Vagina (tissue), 2 donors: ENCODE measurements around the gene ZNF644. TPM values are rescaled to one million over a fixed set of nuclear protein-coding genes. Genes with fewer than 3 reads are reported as not detected.
"Not testable (repeated sequence)": the region's sequence is repeated elsewhere in the genome, so short reads cannot be mapped to it uniquely, and the experiment has no call there.

Source experiments
- DNase-seq, 2 donors: peaks; one replicate each; pipeline ENCODE4 v3.0.0-alpha.2; 2017; ENCODE audit errors: extremely low spot score in 2 of 2
- H3K27ac ChIP-seq: fragments of 200-600 bp; sonication (generic); one replicate; pipeline ENCODE4 v1.5.1; 2019
- H3K27me3 ChIP-seq: fragments of 200-600 bp; sonication (generic); one replicate; pipeline ENCODE4 v1.5.1; 2019
- H3K36me3 ChIP-seq, 2 donors: fragments of 200-600 bp; sonication (generic); one replicate each; pipeline ENCODE4 v1.5.1; 2017 to 2019
- H3K4me1 ChIP-seq: fragments of 200-600 bp; sonication (generic); one replicate; pipeline ENCODE4 v1.5.1; 2019
- H3K4me3 ChIP-seq, 2 donors: fragments of 200-600 bp; sonication (generic); 1 replicate in 1 of 2; 2 replicates in 1 of 2; pipeline ENCODE4 v1.5.1; 2016 to 2019
- H3K9me3 ChIP-seq: fragments of 200-600 bp; sonication (generic); one replicate; pipeline ENCODE4 v1.5.1; 2019
- CTCF ChIP-seq, 3 experiments: fragments of 450-650 bp in 2 of 3; fragments of 200-600 bp in 1 of 3; sonication (generic) in 1 of 3; IDR thresholded peaks; one replicate each; pipeline ENCODE4 v1.5.1; 2017 to 2019; ENCODE audit warnings: antibody characterized with exemption in 3 of 3, mild to moderate bottlenecking in 2 of 3, moderate library complexity in 2 of 3
- POLR2A ChIP-seq, 2 donors: fragments of 450-650 bp; IDR thresholded peaks; one replicate each; pipeline ENCODE4 v1.6.1; 2017; ENCODE audit warnings: antibody characterized with exemption in 2 of 2, mild to moderate bottlenecking in 2 of 2, moderate library complexity in 2 of 2
- POLR2AphosphoS5 ChIP-seq, 2 donors: sonication (generic); formaldehyde crosslinking; IDR thresholded peaks; one replicate each; pipeline ENCODE4 v1.9.0; 2017; ENCODE audit warnings: antibody characterized with exemption in 2 of 2, mild to moderate bottlenecking in 2 of 2, low read depth in 1 of 2; ENCODE audit not compliant: insufficient read depth in 1 of 2
- intact Hi-C: fragments of 100-400 bp; cut with DNase I; formaldehyde crosslinking; loops from one replicate; pipeline ENCODE4 v1.15.1; 2023
- total RNA-seq: library from RNA; depleted of rRNA; stranded (reverse); fragments of >200 nt; gene quantifications from one replicate; pipeline ENCODE4 v1.2.3, GENCODE V29; 2016

ZNF644 gene
- total RNA-seq, 1 donor from 2014 or later = 57.9 TPM

GRCh38 chr1:90919190-90919719 is 102.6 kb downstream of the ZNF644 start:
- no peak for TF ChIP-seq POLR2AphosphoS5 (IDR thresholded peaks at IDR 0.05; ENCODE audit: insufficient read depth in 1 of 2, low read depth in 1 of 2)
- no peak for TF ChIP-seq CTCF (IDR thresholded peaks at IDR 0.05)
- TF ChIP-seq POLR2A (IDR thresholded peaks at IDR 0.05) = no peak
- Histone ChIP-seq H3K36me3 (no peaks in the 10 kb centered on the region), H3K4me3 (no peak overlapping the region), H3K27ac (no peak overlapping the region), H3K4me1 (peaks cover 51% of the 10 kb centered on the region), H3K9me3 (no peaks in the 10 kb centered on the region), H3K27me3 (no peaks in the 10 kb centered on the region)
- DNase-seq = no peak
- intact Hi-C loops = no loop called here

GRCh38 chr1:90911353-90911752 is 110.5 kb downstream of the ZNF644 start:
- H3K27me3 ChIP-seq = no peaks in the 10 kb centered on the region
- H3K4me3 ChIP-seq = no peak overlapping the region
- no peaks in the 10 kb centered on the region for H3K9me3 ChIP-seq
- intact Hi-C loops = no loop called here
- TF ChIP-seq POLR2A (IDR thresholded peaks at IDR 0.05) = no peak
- no peak for TF ChIP-seq CTCF (IDR thresholded peaks at IDR 0.05)
- no peak for TF ChIP-seq POLR2AphosphoS5 (IDR thresholded peaks at IDR 0.05; ENCODE audit: insufficient read depth in 1 of 2, low read depth in 1 of 2)
- H3K27ac ChIP-seq = no peak overlapping the region
- no peaks in the 10 kb centered on the region for H3K36me3 ChIP-seq
- DNase-seq = no peak
- H3K4me1 ChIP-seq = no peaks in the 10 kb centered on the region

GRCh38 chr1:90902672-90903071 is 119.2 kb downstream of the ZNF644 start:
- intact Hi-C loops = no loop called here
- Histone ChIP-seq H3K27ac (no peak overlapping the region), H3K9me3 (no peaks in the 10 kb centered on the region), H3K36me3 (peaks cover 0 to 10% of the 10 kb centered on the region in 2 donors), H3K4me1 (no peaks in the 10 kb centered on the region), H3K4me3 (no peak overlapping the region), H3K27me3 (no peaks in the 10 kb centered on the region)
- no peak for DNase-seq
- TF ChIP-seq POLR2AphosphoS5 (IDR thresholded peaks at IDR 0.05; ENCODE audit: insufficient read depth in 1 of 2, low read depth in 1 of 2) (no peak), CTCF (IDR thresholded peaks at IDR 0.05) (no peak), POLR2A (IDR thresholded peaks at IDR 0.05) (no peak)

- intact Hi-C loops = no loop called here
- Histone ChIP-seq H3K27ac (no peak overlapping the region), H3K4me3 (no peak overlapping the region), H3K27me3 (no peaks in the 10 kb centered on the region), H3K9me3 (no peaks in the 10 kb centered on the region), H3K36me3 (peaks cover 0 to 10% of the 10 kb centered on the region in 2 donors), H3K4me1 (no peaks in the 10 kb centered on the region)
- no peak for DNase-seq
- no peak for TF ChIP-seq POLR2A (IDR thresholded peaks at IDR 0.05)
- TF ChIP-seq CTCF (IDR thresholded peaks at IDR 0.05) = no peak
- no peak for TF ChIP-seq POLR2AphosphoS5 (IDR thresholded peaks at IDR 0.05; ENCODE audit: insufficient read depth in 1 of 2, low read depth in 1 of 2)
These were observed 122.6 kb downstream of the ZNF644 start for GRCh38 chr1:90899263-90899662.

- intact Hi-C loops, H3K27ac ChIP-seq, H3K4me1 ChIP-seq, DNase-seq, H3K9me3 ChIP-seq, H3K4me3 ChIP-seq, H3K27me3 ChIP-seq, H3K36me3 ChIP-seq: not testable (repeated sequence)
These were observed 128.2 kb downstream of the ZNF644 start for GRCh38 chr1:90893679-90894078.

- H3K27ac ChIP-seq, H3K9me3 ChIP-seq, H3K4me3 ChIP-seq, H3K27me3 ChIP-seq, intact Hi-C loops, DNase-seq, H3K4me1 ChIP-seq, H3K36me3 ChIP-seq: not testable (repeated sequence)
These were observed 129.0 kb downstream of the ZNF644 start for GRCh38 chr1:90892884-90893283.

GRCh38 chr1:90892196-90892595 is 129.6 kb downstream of the ZNF644 start:
- H3K4me3 ChIP-seq, H3K4me1 ChIP-seq, H3K9me3 ChIP-seq, intact Hi-C loops, H3K27me3 ChIP-seq, H3K36me3 ChIP-seq, H3K27ac ChIP-seq, DNase-seq: not testable (repeated sequence)

GRCh38 chr1:90891756-90892155 is 130.1 kb downstream of the ZNF644 start:
- H3K27me3 ChIP-seq, H3K36me3 ChIP-seq, intact Hi-C loops, H3K27ac ChIP-seq, H3K4me1 ChIP-seq, H3K9me3 ChIP-seq, H3K4me3 ChIP-seq, DNase-seq: not testable (repeated sequence)
